Measurements from ENCODE around the gene ASIC2. TPM values are rescaled to one million over a fixed set of nuclear protein-coding genes. Genes with fewer than 3 reads are reported as not detected.

The ASIC2 gene
- not detected in 2 replicates for total RNA-seq

DNA sequence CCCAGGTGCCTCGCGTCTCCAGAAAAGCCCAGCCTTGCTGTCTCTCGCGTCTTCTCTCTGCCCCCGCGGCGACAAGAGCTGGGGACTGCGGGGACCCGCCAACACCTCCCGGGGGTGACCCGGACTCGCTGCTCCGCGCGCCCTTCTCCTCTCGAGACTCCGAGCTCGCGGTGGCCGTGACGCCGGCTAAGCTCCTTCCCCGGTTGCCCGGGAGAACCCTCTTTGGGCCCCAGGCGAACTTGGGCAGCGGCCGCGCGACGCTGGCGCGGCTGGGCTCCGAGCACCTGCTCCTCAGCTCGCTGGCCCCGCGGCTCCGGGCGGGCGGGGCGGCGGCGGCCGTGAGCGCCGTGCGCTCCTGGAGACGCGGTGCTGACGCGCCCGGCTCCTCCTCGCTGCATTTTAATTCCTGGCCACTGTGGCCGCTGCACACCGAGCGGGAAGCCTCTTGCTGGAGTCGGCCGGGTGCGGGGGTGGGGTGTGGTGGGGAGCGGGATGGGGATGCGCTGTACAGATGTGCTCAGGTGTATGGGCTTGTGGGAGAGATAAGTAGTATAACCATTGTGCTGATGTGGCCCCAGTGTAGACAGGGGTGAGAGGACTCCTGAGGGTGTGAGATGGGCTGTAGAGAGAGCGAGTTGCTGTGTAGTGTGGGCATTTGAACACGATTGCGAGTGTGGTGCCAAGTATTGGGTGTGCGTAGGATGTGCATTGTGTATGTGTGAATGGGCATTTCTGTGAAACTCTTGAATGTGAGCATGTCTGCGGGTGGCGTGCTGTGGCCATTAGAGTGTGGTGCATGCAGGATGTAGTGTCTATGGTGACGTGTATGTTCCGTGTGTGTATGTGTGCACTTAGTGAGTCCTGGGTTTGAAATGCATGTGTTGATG lies at the start of gene ASIC2:
Gene ASIC2, minus strand, starts transcription at position 315 of the 887 bp plus-strand sequence.

All from bladder microvascular endothelial cell (primary cell).